22Rv1 (cell line): ENCODE results near the gene ANKRD9.

Source experiments
- H3K27ac ChIP-seq: fragments of 450-650 bp; 2 replicates; pipeline ENCODE4 v1.5.1; 2017
- ZFX ChIP-seq: fragments of 450-650 bp; IDR thresholded peaks from 2 replicates; pipeline ENCODE4 v1.6.1; 2017; ENCODE audit warnings: antibody characterized with exemption, borderline replicate concordance
- TF ChIP-seq, protein P1 (sequence below): fragments of 450-650 bp; IDR thresholded peaks from 2 replicates; pipeline ENCODE4 v1.5.1; 2017; ENCODE audit warnings: mild to moderate bottlenecking

ANKRD9 gene

DNA sequence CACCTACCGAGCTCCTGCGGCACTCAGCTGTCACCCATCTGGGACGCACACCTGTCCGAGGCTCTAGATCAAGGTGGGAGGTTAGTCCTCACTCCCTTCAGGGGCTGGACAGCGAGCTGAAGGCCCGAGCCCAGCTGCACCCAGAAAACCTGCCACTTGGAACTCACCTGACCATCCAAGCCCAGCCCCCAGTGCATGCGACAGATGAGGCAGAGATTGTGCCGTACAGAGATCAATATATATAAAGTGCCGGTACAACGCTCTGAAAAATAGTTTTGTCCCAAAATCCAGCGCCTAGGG lies 3.0 kb downstream of the ANKRD9 start:
- TF ChIP-seq ZFX, result no peak
- TF ChIP-seq, protein P1, sequence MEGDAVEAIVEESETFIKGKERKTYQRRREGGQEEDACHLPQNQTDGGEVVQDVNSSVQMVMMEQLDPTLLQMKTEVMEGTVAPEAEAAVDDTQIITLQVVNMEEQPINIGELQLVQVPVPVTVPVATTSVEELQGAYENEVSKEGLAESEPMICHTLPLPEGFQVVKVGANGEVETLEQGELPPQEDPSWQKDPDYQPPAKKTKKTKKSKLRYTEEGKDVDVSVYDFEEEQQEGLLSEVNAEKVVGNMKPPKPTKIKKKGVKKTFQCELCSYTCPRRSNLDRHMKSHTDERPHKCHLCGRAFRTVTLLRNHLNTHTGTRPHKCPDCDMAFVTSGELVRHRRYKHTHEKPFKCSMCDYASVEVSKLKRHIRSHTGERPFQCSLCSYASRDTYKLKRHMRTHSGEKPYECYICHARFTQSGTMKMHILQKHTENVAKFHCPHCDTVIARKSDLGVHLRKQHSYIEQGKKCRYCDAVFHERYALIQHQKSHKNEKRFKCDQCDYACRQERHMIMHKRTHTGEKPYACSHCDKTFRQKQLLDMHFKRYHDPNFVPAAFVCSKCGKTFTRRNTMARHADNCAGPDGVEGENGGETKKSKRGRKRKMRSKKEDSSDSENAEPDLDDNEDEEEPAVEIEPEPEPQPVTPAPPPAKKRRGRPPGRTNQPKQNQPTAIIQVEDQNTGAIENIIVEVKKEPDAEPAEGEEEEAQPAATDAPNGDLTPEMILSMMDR, result no peak
- no peak overlapping the region for H3K27ac ChIP-seq

DNA sequence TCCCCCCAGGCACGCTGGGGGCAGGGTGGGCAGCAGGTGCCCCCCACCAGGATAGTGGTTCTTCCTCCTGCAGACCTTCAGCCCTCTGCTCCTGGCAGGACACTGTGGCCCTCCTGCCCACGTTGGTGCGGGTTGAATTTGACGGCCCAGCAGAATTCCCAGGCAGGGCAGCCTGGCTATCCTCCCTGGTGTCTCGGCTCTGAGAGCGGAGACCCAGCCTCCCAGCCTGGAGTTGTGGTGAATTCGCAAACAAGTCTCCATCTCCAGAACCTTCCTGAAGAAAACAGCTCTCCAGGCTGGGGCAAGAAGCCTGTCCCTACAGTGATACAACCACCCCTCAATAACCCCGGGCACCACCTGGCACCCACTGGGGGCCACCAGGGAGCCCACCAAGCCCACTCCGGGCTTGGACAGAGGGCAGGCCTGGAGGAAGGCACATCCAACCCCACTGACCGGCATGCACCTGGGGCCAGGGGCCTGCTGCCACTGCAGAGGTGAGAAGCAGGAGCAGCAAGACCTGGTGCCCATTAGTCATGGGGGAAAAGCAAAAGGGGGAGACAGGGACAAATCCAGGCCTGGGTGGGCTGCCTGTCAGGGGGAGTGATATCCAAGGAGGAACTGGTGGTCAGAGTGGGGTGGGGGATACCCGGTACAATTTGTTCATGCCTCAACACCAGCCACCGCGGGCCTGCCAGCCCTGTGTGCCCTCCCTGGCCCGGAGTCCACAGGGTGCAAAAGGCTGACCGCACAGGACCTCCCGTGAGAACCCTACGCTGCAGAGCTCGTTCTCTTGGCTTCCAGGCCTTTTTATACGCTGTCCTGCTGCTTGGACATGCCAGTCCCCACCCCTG lies 3.6 kb downstream of the ANKRD9 start:
- TF ChIP-seq, protein P1, result no peak
- TF ChIP-seq ZFX, result no peak
- no peak overlapping the region for H3K27ac ChIP-seq

DNA sequence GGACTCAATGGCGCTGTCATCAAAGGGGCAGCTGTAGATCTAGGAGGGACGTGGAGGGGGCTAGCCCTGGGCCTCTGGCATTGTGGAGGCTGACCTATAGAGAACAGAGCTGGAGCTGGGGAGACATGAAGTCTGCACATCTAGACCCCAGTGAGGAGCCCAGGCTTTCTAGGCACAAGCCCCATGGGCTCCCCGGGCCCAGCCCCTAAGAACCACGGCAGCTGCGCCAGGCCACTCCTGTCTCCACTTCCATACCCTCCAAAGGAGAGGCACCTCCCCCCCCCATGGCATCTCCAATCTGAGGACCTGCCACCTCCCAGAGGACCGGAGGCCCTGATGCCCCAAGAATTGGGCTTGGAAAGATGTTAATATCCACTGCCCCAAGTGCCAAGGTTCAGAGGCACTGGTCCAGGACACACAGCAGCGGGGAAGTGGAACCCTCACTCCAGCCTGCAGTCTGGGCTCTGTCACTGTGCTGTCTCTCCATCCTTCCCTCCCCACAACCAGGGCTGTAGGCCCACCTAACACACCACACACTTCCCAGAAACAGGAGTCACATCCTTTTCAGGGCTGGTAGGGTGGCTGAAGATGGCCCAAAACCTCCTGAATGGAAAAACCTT lies 4.5 kb downstream of the ANKRD9 start:
- no peak for TF ChIP-seq ZFX
- TF ChIP-seq, protein P1, result no peak
- H3K27ac ChIP-seq, result no peak overlapping the region

DNA sequence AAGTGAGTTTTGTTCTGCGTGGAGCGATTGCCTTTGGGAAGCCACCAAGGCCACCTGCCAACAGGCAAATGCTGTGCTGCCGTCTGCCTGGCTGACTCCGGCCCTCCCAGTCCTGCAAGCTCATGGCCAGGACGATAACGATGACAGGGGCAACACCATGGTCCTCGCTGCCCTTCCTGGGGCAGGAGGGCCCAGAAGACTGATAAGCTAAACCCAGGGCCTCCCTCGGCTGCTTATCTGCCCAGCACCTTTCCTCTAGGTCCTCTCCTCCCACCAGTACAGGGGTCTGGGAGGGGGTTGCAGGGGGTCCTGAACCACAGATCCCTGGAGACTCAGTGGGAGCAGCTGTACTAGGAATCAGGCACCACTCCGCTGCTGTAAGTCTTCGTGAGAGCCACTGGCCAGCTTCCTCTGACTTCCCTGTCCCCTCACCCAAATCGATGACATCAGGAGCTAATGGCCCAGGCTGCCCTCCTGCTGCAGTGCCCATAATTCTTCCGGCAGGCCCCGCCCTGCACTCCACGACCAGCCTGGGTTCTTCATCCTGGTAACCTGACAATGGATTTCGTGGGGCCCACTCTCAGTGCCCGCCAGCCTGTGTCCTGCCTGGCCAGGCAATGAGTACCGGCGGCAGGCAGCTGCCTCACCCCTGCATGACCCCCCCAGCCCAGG lies 5.1 kb downstream of the ANKRD9 start:
- H3K27ac ChIP-seq, result no peak overlapping the region
- TF ChIP-seq, protein P1, result no peak
- TF ChIP-seq ZFX, result no peak

DNA sequence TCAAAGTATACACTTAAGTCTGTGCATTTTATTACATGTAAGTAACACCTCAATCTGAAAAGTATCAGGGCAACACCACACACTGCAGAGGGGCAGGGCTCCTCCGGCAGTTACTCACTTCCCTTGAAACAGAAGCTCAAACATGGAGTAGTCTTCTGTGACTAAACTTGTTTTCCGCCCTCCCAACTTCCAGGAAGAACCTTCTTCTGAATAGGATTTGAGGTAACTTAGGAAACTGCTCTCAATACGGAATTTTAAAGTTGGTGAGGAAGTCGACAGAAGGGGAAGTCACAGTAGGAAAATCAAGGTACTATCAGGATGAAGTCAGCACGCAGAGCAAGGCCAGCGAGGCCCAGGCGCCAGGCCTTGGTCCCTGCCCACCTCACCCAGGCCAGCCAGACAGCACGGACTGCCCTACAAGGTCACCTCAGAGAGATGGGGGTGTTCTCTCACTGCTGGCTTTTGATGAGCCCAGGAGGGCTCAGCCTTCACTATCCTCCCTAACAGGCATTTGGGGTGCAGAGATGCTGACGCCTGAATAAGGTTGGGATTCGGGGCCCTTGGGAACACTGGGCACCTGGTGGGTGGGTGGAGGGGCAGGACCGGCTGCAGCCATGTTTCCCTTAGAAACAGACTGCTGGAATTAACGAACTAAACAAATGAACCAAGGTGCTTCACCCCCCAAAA lies 5.8 kb downstream of the ANKRD9 start:
- H3K27ac ChIP-seq, result no peak overlapping the region
- TF ChIP-seq, protein P1, result no peak
- TF ChIP-seq ZFX, result no peak

DNA sequence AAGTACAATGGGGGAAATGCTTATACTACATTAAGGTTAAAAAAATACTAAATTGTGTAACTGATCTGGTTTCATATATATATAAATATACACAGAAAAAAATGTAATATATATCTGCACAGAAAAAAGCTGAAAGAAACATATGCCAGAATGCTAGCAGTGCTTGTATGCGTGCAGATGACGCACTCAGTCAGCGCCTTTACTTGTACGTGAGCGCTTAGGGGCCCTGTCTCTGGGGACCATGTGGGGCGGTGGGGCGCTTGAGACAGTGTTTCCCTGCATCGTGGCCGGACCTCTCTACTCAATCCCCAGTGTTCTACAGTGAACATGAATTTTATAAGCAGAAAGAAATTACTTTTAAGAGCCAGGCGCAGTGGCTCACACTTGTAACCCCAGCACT lies 7.0 kb downstream of the ANKRD9 start:
- TF ChIP-seq ZFX, result no peak
- TF ChIP-seq, protein P1, result no peak
- no peak overlapping the region for H3K27ac ChIP-seq
